Ovary (tissue), 3 donors: Measurements from ENCODE around the gene DDAH2.
A peak's percentile ranks its signal among the peaks of the same experiment; 100 is the strongest.

Experiments used
- POLR2A ChIP-seq: fragments of 450-650 bp; IDR thresholded peaks from one replicate; pipeline ENCODE4 v1.6.1; 2017; ENCODE audit warnings: antibody characterized with exemption, mild to moderate bottlenecking, moderate library complexity
- TF ChIP-seq, protein P1 (sequence below), 3 donors: fragments of 450-650 bp in 2 of 3; fragments of 200-600 bp in 1 of 3; IDR thresholded peaks; one replicate each; pipeline versions ENCODE4 v1.5.1 to v1.8.0; 2016 to 2022; ENCODE audit warnings: antibody characterized with exemption in 3 of 3, mild to moderate bottlenecking in 1 of 3
- donor health status: DM: no; HTN: no; CAD: no.

DNA sequence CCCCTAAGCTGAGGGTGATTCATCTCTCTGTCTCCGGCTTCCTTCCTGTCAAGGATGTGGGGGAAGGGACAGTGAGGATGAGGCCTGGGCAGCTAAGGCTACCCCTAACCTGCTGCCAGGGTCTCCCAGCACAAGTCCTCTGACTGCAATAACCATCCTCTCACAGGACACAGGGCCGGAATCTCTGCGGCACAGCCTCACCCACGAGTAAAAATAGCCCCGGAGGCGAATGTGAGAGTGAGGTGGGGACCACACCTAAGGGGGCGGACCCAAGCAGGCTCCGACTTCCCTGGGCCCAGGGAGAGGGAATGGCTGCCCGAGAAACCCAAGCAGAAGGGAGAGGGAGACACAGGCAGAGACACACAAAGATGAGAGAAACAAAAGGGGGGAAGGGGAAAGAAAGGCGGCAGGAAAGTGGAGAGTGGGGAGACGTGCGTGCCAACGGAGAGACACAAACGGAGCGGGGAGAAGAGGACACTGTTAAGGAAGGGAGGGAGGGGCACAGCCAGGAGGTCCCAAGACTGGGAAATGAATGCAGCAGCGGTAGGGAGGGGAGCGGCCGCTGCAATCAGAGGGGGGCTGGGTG lies 5.8 kb upstream of the DDAH2 start:
- TF ChIP-seq, protein P1, sequence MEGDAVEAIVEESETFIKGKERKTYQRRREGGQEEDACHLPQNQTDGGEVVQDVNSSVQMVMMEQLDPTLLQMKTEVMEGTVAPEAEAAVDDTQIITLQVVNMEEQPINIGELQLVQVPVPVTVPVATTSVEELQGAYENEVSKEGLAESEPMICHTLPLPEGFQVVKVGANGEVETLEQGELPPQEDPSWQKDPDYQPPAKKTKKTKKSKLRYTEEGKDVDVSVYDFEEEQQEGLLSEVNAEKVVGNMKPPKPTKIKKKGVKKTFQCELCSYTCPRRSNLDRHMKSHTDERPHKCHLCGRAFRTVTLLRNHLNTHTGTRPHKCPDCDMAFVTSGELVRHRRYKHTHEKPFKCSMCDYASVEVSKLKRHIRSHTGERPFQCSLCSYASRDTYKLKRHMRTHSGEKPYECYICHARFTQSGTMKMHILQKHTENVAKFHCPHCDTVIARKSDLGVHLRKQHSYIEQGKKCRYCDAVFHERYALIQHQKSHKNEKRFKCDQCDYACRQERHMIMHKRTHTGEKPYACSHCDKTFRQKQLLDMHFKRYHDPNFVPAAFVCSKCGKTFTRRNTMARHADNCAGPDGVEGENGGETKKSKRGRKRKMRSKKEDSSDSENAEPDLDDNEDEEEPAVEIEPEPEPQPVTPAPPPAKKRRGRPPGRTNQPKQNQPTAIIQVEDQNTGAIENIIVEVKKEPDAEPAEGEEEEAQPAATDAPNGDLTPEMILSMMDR (IDR thresholded peaks at IDR 0.05): no peak
- TF ChIP-seq POLR2A: peak; percentile 38
